Measurements from ENCODE around the gene GDF2.

DNA sequence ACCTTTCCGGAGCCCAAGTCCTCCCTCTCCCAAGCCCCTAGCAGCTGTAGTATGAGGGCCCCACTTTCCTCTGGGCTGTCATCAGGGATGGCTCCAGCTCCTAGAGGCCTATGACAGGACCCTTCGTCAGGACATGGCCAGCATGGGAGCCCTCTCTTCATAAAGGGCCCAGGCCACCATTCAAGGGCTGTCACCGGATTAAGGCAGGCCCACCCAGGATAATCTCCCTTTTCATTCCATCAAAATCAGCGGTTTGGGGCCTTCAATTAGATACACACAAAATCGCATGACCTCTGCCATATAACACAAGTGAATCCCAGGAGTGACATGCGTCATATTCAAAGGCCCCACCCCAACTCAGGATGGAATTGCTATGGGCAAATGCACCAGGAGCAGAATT lies 34.4 kb upstream of the GDF2 start:
- TF ChIP-seq, protein P1, sequence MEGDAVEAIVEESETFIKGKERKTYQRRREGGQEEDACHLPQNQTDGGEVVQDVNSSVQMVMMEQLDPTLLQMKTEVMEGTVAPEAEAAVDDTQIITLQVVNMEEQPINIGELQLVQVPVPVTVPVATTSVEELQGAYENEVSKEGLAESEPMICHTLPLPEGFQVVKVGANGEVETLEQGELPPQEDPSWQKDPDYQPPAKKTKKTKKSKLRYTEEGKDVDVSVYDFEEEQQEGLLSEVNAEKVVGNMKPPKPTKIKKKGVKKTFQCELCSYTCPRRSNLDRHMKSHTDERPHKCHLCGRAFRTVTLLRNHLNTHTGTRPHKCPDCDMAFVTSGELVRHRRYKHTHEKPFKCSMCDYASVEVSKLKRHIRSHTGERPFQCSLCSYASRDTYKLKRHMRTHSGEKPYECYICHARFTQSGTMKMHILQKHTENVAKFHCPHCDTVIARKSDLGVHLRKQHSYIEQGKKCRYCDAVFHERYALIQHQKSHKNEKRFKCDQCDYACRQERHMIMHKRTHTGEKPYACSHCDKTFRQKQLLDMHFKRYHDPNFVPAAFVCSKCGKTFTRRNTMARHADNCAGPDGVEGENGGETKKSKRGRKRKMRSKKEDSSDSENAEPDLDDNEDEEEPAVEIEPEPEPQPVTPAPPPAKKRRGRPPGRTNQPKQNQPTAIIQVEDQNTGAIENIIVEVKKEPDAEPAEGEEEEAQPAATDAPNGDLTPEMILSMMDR (conservative IDR thresholded peaks at IDR 0.05 in 1 of 2, IDR thresholded peaks at IDR 0.05 in 1 of 2; ENCODE audit: extremely low read depth in 1 of 2, insufficient read depth in 1 of 2, low read depth in 1 of 2, low read length in 2 of 2): no peak
- TF ChIP-seq EZH2 (IDR thresholded peaks at IDR 0.05; ENCODE audit: borderline replicate concordance, low read length): no peak

Measured in mammary epithelial cell (primary cell).